HG02943 (cell line): Measurements from ENCODE around the gene NKAIN2.

Experiments
- ATAC-seq: cut with Tn5 transposase; IDR thresholded peaks from one replicate; pipeline ENCODE4 v1.9.1; 2021; ENCODE audit warnings: mild to moderate bottlenecking, low read depth, moderate library complexity; ENCODE audit not compliant: unreplicated experiment

NKAIN2 gene

DNA sequence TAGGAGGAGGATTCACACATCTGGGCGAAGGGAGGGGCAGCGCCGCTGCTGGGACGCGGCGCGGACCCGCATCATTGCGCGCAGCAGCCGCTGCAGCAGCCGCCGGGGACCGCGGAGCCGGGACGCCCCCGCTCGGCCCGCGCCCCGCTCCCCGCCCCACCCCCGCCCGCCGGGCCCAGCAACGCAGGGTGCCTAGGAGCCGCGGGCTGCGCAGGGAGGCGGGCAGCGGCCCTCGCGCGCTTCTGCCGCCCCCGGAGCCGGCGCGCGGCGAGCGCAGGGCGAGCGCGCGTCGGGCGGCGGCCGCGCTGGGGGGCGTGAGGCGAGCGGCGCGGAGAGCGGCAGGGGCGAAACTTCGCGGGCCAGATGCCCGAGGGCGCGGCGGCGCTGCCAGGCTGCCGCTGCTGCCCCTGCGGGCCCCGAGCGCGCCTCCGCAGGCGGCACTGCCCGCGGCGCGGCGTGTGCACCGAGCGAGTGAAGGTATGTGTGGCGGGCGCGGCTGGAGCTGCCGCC, at the start of gene NKAIN2:
TSS of gene NKAIN2 (plus strand) at position 362 of the 510 bp plus-strand sequence.
- peak; percentile 25 for ATAC-seq

DNA sequence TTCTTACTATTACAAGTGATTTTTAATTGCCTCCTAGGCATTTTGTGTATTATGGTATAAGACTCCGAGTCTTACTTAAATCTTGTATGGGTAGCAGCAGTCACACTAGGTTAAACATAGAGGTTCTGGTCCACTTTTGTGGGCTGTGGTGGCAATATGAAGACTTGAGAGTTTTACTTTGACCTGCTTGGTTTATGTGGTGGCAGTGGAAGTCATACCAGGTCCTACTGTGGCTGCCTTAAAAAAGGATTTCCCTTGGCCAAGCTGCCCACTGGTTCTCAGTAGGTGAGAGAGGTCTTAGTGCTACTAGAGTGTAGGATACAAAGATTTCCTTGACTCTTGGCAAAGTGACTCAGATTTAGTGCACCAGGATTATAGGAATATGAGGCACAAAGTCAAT, 44.2 kb upstream of the NKAIN2 start:
- ATAC-seq = no peak

DNA sequence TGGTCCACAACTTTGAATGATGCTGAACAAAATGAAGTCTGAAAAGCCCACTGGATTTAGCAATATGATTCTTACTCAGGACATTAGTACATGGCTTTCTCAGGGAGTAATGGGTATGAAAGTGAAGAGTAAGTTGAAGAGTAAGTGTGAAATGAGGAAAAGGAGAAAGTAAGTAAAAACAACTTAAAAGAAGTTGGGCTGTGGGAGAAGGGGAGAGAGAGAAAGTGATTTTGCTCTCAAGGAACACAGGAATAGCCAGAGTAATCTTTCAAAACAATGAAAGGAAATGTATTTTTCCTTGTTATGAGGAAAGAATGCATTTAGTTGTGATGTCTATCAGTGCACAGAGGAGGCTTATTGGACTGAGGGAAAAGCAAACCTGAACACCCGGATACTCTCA, 39.8 kb upstream of the NKAIN2 start:
- ATAC-seq = no peak

DNA sequence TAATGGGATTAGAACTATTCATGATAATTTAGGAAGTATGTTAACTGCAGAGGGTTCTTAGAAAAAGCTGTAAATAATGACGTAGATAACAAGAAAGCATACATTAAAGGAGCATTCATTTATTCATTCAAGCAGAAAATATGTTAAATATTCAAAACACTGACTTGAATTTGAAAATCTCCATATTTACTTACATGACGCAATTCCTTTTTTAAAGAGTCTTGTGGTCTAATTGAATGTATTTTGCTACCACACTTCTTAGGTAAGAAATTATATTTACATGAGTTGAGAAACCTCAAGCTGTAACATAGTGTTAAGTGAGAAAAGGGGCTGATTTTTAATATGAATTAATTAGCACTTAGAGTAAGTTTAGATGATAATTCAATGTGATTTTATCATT, 38.9 kb upstream of the NKAIN2 start:
- no peak for ATAC-seq

DNA sequence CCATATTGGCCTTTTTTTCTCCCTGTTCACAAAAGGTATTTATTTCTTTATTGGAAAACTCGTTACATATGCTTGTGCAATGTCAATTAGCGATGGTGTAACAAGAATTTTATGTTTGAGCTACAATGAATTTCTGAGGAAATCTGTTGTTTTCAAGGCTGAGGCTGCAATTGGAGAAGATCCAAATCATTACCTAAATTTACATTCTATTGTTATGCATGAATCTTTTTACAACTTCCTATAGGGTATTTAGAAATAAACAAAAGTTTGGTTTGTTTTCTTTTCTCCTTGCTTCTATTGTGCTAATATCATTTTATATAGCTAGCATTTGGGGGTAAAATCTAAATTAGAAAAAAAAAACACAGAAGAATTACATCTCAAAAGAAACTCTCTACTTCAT, 34.7 kb upstream of the NKAIN2 start:
- ATAC-seq = no peak

DNA sequence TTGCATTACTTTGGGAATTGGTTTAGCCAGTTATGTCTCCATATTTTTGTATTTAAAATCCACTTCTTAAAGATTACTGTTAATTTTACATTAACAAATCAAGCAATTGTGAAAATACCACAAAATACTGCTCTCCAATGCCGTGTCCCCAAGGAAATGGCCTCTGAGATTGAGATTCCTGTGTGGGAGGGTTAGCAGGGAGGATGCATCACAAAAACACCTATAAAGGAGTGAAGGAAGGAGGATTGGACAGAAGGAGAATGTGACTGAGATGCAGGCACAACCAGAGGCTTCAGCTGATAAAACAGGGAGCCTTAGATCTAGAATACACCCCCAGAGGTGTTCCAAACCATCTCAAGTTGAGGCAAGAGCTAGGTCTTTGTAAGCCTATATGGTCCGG, 34.2 kb upstream of the NKAIN2 start:
- ATAC-seq = no peak

DNA sequence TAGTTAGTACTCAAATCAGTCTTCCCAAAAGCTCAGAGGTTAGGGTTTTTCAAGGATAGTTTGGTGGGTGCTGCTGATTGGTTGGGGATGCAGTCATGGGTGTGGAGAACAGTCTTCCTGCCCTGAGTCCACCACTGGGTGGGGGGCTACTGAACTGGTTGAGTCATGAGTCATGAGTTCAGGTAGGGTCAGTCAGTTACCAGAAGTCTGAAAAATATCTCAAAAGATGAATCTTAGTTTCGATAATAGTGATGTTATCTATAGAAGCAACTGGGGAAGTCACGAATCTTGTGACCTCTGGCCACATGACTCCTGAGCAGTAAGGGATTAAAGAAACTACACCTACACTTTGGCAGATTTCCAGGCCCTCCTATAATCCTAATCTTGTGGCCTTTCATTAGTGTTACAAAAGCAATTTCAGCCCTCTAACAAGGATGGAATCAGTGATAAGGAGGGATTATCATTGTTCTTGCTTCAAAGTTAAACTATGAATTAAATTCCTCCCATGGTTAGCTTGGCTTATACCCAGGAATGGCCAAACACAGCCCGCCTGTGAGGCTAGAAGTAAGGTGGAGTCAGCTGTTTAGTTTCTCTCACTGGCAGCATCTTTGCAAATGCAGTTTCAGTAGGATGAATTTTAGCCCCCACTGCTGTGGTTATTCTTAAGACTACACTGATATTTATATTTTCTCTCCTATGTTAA, 33.3 kb upstream of the NKAIN2 start:
- no peak for ATAC-seq

DNA sequence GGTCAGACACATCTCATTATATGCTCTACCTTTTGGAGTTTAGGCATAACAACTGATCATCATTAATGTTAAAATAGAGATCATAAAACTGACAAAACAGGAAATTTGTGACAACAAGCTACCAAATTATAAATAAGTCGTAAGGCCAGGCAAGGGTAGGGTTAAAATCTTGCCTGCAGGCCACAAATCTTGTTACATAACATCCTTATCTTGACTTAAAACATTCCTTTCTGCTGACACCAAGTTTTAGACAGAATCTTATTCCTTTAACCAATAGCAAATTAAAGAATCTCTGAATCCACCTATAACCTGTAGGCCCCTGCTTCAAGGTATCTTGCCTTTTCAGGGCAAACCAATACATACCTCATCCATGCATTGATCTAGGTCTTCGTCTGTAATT, 32.5 kb upstream of the NKAIN2 start:
- no peak for ATAC-seq

DNA sequence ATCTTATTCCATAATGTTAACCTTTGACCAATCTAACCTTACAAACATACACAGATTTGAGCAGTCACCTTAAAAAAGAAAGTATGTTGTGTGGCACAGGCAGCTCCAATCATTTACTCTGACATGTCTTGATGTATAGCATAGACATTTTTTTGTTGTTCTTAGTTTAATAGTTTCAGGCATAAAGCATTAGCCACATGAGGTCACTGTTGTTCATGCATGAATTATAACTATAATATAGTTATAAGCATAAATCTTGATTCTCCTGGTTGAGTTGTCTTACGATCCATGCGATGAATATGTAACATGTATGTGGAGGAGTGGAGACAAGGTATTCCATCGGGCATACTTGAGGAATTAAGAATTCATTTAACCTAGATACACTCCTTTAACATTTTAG, 26.1 kb upstream of the NKAIN2 start:
- no peak for ATAC-seq

DNA sequence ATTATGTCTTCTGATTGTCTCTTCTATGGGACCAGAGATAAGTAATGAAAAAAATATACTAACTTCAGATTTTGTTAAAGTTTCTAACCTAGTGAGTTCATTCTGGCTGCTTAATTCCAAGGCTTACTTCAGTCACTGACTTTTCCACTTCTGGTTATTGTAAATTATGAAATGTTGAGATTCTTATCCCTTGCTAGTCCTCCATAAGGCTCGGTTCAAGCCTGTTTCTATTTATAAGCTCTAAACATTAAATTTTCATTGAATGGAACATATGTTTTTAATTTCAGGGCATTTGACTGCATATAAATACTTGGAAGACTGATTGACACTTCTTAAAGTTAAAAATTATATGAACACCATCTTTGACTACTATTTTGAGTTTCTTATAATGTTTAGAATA, 23.6 kb upstream of the NKAIN2 start:
- ATAC-seq = no peak

DNA sequence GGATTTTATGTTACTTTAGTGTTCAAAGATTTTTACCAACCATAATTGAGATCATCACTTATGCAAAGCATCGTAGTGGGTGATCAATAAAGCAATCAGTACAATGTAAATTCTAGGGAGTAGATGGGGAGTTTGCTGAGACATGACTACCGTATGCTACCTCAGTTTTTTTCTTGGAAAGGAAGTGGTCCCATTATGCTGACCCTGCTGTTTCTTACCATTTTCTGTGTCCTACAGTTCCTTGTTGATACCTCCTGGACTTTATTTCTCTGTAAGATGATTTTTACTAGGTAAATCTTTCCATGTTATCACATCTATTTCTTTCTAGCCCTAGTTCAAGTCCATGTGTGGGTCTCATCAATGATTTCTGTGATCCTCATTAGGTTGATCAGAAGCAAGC, 19.3 kb upstream of the NKAIN2 start:
- ATAC-seq = no peak

DNA sequence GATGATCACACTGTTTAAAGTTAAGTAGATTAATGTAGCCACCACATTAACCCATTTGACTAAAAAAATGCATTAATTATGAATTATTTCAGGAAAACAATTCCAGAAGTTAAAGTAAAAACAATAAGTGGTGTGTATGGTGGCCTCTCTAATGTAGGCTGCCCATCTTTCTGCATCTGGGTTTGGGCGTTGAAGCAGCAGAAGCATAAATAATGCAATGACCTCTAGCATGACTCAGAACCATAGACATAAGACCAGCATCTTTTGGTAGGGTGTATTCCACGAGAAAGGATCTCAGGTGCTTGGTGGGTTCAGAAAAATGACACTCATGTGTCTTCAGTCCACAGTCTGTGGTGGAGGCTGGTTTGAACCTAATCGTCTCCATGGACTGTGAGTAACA, 18.6 kb upstream of the NKAIN2 start:
- ATAC-seq = no peak

DNA sequence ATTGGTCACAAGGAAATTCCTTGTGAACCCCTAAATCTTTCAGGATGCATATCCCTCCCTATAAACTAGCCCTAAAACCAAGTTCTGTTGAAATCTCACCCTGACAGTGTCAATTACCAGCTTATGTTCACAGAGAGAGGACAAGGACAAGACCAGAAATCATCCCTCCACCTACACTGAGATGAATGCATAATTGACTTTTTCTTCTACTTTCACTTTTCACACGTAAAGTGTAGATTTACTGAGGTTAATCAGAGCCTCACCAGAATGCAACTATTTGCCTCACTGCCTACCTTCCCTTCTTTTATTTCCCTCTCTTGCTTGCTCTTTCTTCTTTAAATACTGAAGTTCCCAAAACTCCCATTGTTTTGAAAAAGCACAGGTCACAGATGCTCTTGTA, 15.3 kb upstream of the NKAIN2 start:
- ATAC-seq = no peak

DNA sequence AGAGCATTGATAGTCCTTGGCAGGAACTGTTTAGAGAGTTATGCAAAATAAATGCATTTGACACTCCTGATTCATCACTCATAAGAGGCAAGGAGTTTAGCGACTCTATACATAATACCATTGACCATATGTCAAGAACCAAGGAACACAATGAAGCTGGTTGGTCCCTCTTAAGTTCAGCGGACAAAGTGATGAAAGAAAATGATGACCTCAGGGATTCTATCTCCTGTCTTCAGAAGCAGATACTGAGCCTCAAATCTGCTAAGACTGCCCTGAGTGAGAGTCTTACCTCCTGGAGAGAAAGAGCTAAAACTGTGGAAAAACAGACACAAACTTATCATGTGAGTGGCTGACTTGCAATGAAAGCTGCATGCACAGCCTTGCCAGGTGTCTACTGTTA, 9.5 kb upstream of the NKAIN2 start:
- ATAC-seq = no peak

DNA sequence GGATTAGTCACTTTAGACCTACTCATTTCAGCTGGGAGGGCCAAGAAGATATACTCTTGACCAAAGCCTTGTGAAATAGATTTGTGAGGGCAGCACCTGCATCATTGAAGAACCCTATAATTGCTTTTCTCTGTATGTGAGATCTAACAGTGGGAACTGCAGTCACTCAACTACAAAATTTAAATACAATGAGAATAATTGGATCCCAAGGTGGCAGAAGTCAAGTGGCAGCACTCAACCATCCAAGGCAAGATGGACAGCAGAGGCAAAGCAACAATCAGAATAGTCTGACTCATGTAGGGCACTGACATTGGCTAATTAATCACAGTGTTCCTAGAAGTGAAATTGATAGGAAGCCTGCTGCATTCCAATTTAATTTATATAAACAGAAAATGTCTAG, 8.9 kb upstream of the NKAIN2 start:
- ATAC-seq = no peak

DNA sequence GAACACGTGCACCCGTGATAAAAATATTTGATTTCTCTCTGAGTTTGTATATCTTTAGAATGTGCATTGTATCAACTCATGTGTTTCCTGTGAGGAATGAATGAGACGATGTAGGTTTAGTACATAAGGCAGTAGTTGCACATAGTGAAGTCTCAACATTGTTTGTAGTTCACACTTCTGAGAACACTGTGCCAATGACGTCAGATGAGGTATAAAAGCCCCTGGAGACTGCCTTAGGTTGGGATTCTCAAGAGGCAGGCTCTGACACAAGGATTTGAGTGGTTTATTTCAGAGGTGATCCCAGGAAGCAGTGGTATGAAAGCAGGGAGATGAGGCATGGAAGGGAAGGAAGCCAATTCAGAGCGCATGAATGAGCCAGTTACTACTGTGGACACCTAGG, 2.6 kb upstream of the NKAIN2 start:
- no peak for ATAC-seq

DNA sequence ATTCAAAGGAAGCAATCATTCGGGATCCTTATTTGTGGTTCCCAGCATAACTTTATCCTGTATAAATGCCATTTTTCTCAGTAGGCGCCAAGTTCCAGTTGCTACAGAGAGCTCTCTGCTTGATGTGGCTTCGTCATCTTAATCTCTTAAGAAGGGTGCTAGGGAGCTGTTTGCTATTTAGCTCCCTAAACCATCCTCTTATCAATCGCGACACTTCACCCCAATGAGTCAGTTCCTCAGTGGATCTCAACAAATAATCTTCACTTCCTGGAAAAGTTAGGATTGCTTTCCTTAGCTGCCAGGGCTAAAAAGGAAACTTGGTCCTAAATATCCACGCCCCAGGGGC, 1.3 kb upstream of the NKAIN2 start:
- peak; percentile 8 for ATAC-seq

DNA sequence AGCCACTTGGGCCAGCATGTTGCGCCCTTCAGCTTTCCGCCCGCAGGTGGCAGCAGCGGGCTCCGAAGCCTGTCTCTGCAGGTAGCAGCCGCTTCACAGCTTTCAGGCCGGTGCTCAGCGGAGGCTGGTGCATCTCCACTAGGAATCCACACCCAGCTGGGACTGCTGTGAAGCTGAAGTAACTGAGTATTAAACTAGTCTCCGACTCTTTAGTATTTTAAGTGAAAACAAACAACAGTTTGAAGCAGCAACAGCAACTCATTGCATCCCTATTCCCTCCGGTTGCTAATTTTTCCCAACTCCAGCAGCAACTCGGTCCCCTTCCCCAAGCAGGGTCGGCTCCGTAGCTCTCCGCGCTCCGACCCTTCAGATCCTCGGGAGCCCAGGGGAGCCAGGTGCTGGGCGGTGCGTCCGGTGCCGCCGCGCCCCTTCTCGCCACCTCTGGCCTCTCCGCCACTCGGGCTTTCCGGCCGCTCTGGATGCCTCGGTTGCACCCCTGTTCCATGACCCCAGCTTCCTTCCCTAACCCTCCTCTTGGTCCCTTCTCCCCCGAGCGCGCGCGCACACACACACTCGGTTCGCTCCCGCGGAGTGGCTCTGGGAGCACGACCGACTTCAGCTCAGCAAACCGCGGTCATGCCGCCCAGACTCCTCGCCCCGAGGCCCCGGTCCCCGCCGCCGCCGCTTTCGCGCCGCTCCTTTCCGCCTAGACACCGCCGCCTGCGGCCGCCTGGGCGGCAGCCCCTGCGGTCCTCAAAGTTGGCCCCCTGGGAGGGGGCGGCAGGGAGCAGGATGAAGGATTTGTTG, 765 bp upstream of the NKAIN2 start:
- peak; percentile 93 for ATAC-seq

DNA sequence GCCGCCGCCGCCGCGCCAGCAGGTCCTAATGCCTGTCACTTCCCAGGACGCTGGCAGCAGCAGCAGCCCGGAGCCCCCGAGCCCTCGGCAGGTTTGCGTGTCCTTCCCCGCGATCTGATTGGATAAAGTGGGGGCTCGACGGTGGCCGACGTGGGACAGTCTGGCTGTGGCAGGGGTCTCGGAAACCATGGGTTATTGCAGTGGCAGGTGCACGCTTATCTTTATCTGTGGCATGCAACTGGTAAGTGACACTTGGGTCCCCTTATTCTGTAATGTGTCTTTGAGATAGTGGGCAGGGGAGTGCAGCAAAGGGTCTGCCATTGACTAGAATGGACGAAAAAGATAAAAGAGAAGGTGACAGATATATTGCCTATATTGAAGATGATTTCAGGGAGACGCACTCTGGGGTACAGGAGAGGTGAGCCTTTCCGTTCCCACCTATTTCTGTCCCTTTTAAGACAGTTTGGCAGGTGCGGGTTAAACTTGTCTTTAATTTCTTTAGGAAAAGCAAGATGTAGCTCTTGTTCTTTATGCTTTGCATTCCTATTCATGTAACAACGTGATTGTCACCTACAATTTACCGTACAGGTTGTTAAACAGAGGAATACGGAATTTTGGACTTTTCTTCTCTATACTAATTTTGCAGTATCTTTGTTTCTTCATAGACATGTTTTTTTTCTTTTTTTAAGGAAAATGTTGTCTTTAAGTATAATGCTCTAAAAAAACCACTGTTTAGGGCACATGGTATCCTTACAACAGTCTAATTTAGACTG, 535 bp downstream of the NKAIN2 start:
- ATAC-seq = no peak

DNA sequence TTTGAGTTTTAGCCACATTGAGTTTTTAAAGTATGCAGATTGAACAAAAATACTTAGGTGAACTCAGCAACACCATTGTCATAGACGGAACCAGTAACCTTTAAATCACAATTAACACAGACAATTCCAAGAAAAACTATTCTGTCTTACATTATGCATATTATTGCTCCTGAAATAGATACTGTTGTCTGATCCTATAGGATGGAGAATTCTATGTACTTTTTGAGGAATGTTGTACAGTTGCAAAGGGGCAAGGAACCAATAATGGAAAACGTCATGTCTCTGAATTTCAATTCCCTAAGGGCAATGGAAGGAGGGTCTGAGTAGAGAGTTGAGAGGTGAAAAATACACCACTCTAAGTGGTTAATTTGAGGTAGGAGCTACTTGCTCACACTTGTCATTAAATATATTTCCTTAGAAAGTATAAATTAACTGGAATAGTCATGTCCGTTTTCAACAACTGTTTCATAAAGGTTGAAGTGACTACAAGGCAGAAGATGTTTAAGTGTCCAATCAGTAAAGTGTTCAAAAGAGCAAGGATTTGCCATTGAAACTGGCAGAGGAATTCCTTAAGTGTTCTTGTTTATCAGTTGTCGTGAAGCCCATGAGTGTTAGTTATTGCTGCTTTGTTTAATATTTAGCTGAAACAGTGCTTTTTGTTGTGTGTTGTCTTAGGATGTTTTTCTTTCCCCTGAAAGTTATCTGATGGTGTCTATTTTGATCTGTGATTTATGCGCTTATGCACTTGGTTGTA, 1.3 kb downstream of the NKAIN2 start:
- no peak for ATAC-seq

DNA sequence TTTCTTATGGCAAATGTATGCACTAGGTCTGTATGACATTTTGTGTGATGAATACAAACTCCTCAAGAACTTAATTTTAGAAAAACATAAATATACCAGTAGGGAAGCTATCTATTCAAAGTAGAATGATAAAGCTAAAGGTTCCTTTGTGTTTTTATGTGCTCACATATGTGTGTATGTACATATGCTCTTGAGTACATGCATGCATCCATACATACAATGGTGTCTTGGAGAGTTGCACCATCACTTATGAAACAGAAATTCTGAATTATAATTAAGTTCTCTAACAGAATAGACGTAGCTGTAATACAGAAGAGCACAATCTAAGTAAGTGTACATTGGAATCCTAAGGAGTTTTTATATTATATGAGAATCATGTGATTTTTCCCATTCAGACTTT, 2.3 kb downstream of the NKAIN2 start:
- ATAC-seq = no peak
